HG03135 (cell line): ENCODE data around the gene RNF186.
"Not testable (repeated sequence)": the region's sequence is repeated elsewhere in the genome, so short reads cannot be mapped to it uniquely, and the experiment has no call there.

Experiments
- ATAC-seq: cut with Tn5 transposase; IDR thresholded peaks from one replicate; pipeline ENCODE4 v1.9.1; 2021; ENCODE audit warnings: mild to moderate bottlenecking, moderate library complexity; ENCODE audit not compliant: unreplicated experiment

The RNF186 gene

GRCh38 chr1:19814681-19815503 lies at the start of gene RNF186:
Gene RNF186, minus strand, starts transcription at chr1:19815283. Its CDS starts 182 bp downstream, at chr1:19815101.
- no peak for ATAC-seq

DNA sequence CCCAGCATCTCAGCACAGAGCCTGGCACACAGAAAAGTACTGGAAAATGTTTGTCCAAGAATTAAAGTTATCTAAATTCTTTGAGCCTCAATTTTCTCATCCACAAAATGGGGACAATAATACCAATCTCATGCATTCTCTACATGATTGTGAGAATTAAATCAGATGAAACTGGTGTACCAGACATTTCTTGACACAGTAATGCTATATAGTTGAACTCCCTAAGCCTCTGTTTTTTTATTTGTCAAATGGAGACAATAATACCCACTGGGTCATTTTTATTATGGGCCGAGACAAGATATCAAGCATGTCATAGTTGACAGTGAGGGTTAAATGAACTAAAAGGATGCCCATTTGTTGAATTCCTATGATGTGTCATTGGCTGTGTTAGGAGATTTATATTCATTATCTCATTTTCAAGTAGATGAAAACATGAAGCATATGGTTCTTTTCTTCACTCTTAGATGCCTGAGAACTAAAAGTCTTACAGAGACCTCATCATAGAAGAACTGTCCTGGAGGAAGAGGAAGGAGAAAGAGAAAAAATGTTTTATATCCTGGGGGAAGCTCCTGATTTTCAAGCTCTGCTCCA lies 49.6 kb upstream of the RNF186 start:
- no peak for ATAC-seq

GRCh38 chr1:19862944-19863343 lies 47.9 kb upstream of the RNF186 start:
- no peak for ATAC-seq

DNA sequence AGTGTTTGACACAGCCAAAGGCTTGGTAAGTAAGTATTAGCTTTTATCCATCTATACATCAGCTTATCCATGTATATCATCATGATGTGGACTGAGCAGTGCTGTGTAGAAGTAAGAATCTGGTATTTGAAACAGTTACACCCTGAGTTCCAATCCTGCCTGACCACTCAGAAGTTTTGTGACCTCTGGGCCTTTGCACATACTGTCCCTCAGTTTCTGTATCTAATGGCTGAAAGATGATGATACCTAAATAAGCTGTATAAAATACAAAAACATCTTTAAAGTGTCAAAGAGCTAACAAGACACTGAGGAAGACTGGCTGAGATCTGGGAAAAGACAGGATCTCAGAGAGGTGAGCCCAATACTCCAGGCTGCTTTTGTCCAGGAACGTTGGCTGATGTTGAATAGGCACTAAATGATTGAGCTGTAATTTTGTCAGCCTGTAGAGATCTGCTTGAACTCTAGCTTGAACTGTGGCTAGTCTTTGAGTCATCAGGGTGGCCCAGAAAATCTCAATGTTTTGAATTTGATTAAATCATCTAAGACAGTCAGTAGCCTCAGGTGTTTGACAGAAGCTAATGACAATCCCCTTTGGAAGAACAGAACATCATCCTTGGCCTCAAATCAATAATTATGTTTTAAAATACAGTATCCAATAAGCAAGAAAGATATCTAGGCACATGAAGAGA lies 46.9 kb upstream of the RNF186 start:
- no peak for ATAC-seq

GRCh38 chr1:19861034-19861433 lies 46.0 kb upstream of the RNF186 start:
- ATAC-seq = no peak

- no peak for ATAC-seq
Measured at GRCh38 chr1:19860418-19860817, 45.3 kb upstream of the RNF186 start.

DNA sequence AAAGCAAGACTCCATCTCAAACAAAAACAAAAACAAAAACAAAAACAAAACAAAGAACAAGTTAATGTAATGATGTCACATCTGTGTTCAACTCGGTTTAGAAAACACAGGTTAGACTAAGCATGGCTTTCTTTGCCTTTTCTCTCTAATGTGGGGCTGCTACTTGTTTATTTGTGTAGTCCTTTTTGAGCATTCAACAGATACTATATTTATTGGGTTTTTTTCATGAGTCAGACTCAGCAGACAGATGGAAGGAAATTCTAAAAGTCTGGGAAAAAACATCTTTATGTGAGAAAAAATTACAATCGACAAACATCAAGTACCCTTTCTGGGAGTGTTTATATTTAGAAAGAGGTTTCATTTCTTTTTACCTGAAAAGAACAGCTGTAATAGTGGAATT lies 44.8 kb upstream of the RNF186 start:
- no peak for ATAC-seq

- ATAC-seq = no peak
Measured at GRCh38 chr1:19858893-19859292, 43.8 kb upstream of the RNF186 start.

DNA sequence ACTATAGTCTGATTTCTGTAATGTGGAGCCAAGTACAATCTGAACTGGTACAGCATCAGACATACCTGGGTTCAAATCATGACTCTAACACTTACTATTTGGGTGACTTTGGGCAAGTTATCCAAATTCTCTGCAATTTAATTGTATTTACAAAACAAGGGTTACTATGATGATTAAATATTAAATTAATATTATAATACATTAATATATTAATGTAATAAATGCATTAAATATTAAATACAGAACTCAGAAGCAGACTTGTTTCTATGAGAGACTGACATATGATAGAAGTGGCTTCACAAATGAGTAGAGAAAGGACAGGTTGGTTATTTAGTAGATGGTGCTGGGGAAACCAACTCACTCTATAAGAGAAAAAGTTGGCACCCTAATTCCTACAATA lies 39.8 kb upstream of the RNF186 start:
- no peak for ATAC-seq

GRCh38 chr1:19852036-19852435 lies 37.0 kb upstream of the RNF186 start:
- no peak for ATAC-seq

DNA sequence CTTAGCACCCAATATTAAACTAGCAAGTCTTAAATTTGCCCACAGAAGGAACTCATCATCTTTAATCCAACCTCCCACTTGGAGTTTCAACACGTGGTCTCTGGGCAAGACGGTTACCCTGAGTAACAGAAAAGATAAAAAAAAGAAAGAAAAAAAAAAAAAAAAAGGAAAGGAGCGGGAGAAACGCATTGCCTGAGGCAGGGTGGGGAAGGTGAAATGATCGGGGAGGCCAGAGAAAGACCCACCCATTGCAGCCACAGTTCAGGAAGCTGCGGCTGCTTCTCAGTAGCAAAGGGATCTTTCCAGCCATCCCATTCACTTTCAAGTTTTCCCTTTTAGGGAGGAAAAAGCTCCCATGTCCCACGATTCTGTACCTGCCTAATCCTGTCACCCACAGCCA lies 35.1 kb upstream of the RNF186 start:
- ATAC-seq = no peak

- not testable (repeated sequence) for ATAC-seq
Measured at GRCh38 chr1:19849307-19849706, 34.2 kb upstream of the RNF186 start.

DNA sequence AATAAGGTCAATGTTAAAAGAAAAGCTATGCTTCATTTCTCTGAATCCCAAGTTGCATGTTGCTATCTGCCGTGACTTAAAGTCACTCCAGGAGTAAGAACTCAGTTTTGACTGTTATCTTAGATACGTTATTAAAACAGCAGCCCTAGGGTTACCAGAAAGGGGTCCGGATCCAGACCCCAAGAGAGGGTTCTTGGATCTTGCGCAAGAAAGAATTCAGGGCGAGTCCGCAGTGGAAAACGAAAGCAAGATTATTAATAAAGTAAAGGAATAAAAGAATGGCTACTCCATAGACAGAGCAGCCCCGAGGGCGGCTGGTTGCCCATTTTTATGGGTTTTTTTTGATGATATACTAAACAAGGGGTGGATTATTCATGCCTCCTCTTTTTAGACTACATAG lies 32.3 kb upstream of the RNF186 start:
- ATAC-seq = not testable (repeated sequence)

GRCh38 chr1:19846338-19846737 lies 31.3 kb upstream of the RNF186 start:
- no peak for ATAC-seq

- ATAC-seq = no peak
Measured at GRCh38 chr1:19845555-19845954, 30.5 kb upstream of the RNF186 start.

GRCh38 chr1:19844731-19845495 lies 29.8 kb upstream of the RNF186 start:
- ATAC-seq = no peak

DNA sequence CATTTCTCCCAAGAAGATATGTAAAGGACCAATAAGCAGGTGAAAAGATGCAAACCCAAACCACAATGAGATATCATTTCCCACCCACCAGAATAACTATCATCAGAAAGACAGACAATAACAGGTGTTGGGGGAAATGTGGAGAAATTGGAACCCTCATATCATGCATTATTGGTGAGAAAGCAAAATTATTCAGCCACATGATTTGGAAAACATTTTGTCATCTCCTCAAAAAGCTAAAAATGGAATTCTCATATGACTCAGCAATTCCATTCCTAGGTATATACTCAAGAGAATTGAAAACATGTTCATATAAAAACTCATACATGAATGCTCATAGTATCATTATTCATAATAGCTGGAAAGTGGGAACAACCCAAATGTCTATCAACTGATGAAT lies 25.1 kb upstream of the RNF186 start:
- ATAC-seq = no peak

DNA sequence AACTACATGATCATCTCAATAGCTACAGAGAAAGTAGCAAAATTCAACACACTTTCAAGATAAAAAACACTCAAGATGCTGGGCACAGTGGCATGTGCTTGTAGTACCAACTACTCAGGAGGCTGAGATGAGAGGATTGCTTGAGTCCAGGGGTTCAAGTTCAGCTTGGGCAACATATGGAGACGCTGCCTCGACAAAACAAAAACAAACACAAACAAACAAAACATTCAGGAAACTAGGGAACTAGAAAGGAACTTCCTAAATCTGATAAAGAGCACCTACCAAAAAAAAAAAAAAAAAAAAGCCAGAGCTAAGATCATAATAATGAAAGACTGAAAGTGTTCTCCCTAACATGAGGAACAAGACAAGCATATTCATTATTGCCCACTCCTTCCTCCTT lies 22.8 kb upstream of the RNF186 start:
- ATAC-seq = no peak

DNA sequence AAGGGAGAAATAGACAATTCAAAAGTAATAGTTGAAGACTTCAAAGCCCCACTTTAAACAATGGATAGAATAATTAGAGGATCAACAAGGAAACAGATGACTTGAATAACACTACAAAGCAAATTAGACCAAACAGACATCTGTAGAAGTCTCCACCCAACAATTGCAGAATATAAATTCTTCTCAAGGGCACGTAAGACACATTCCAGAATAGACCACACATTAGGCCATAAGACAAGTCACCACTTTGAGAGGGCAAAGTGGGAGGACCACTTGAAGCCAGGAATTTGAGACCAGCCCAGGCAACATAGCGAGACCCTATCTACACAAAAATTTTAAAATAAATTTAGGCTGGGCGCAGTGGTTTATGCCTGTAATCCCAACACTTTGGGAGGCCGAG lies 20.5 kb upstream of the RNF186 start:
- ATAC-seq = no peak

- no peak for ATAC-seq
Measured at GRCh38 chr1:19831441-19831840, 16.4 kb upstream of the RNF186 start.

DNA sequence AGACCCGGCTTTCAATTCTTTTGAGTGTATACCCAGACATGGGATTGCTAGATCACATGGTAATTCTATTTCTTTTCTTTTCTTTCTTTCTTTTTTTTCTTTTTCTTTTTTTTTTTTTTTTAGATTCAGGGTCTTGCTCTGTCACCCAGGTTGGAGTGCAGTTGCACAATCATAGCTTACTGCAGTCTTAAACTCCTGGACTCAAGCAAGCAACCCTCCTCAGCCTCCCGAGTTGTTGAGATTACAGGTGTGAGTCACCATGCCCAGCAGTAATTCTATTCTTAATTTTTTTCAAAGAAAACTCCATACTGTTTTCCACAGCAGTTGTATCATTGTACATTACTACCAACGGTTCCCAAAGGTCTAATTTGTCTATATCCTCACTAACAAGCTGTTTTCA lies 13.5 kb upstream of the RNF186 start:
- ATAC-seq = no peak
